ENCODE data around the gene PAK6.

The PAK6 gene

GRCh38 chr15:40310001-40310959 lies 71.4 kb downstream of the PAK6 start:
- peak; percentile 41 for DNase-seq (ENCODE audit: low spot score)

GRCh38 chr15:40310993-40311392 lies 72.1 kb downstream of the PAK6 start:
- DNase-seq (ENCODE audit: low spot score): no peak

GRCh38 chr15:40312370-40313158 lies 73.7 kb downstream of the PAK6 start:
- no peak for DNase-seq (ENCODE audit: low spot score)

GRCh38 chr15:40313531-40314398 lies 74.9 kb downstream of the PAK6 start:
- DNase-seq (ENCODE audit: low spot score): peak; percentile 64

- DNase-seq (ENCODE audit: low spot score): no peak
These were observed 75.9 kb downstream of the PAK6 start for GRCh38 chr15:40314723-40315276.

- no peak for DNase-seq (ENCODE audit: low spot score)
These were observed 78.1 kb downstream of the PAK6 start for GRCh38 chr15:40316931-40317330.

GRCh38 chr15:40317580-40317979 lies 78.7 kb downstream of the PAK6 start:
- DNase-seq (ENCODE audit: low spot score): no peak

GRCh38 chr15:40320409-40320808 lies 81.5 kb downstream of the PAK6 start:
- DNase-seq (ENCODE audit: low spot score): no peak

GRCh38 chr15:40320931-40321371 lies 82.1 kb downstream of the PAK6 start:
- DNase-seq (ENCODE audit: low spot score): peak; percentile 82

GRCh38 chr15:40322531-40323238 lies 83.8 kb downstream of the PAK6 start:
- DNase-seq (ENCODE audit: low spot score): no peak

- peak; percentile 79 for DNase-seq (ENCODE audit: low spot score)
These were observed 84.5 kb downstream of the PAK6 start, which contains the start of gene INAFM2 for GRCh38 chr15:40323239-40323952. Gene INAFM2, plus strand, starts transcription at chr15:40323692. Its CDS starts 364 bp downstream, at chr15:40324056.

- no peak for DNase-seq (ENCODE audit: low spot score)
These were observed 85.4 kb downstream of the PAK6 start for GRCh38 chr15:40323953-40324937.

- DNase-seq (ENCODE audit: low spot score): no peak
These were observed 86.3 kb downstream of the PAK6 start for GRCh38 chr15:40325188-40325587.

- no peak for DNase-seq (ENCODE audit: low spot score)
These were observed 86.8 kb downstream of the PAK6 start for GRCh38 chr15:40325700-40326099.
